CD4-positive, alpha-beta T cell treated with Interleukin-12 subunit alpha and Interleukin-12 subunit beta, for 1 hour (primary cell): ENCODE results near the gene SLC39A7.

ENCODE experiments used
- DNase-seq: peaks from one replicate; pipeline ENCODE4 v3.0.0-alpha.2; 2020

Gene SLC39A7

DNA sequence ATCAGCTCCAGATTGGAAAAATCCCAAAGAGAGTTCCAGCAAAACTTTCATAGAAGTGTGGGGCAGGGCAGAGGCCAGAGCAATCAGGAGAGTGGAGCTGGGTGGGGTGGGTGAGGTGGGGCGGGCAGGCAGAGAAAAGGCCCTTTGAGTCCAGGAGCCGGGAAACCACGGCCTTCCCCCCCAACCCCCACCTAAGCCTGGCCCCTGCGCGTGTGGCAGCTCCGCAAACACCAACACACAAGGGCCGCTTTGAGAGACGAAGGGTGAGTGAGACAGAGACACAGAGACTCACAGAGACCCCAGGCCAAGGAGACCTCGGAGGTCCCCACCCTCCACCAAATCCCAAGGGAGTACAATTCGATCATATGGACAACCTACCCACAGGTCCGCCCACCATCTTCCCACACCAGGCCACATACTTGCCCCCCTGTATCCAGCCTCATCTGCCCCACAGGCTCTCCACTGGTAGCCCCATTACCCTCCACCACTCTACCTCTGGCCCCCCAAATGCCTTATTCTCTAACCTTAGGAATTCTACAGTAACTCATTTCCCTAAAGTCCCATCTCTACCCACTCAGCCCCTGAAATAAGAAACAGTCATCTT lies 10.1 kb upstream of the SLC39A7 start:
- no peak for DNase-seq

GRCh38 chr6:33191383-33192104 lies 9.1 kb upstream of the SLC39A7 start:
- no peak for DNase-seq

DNA sequence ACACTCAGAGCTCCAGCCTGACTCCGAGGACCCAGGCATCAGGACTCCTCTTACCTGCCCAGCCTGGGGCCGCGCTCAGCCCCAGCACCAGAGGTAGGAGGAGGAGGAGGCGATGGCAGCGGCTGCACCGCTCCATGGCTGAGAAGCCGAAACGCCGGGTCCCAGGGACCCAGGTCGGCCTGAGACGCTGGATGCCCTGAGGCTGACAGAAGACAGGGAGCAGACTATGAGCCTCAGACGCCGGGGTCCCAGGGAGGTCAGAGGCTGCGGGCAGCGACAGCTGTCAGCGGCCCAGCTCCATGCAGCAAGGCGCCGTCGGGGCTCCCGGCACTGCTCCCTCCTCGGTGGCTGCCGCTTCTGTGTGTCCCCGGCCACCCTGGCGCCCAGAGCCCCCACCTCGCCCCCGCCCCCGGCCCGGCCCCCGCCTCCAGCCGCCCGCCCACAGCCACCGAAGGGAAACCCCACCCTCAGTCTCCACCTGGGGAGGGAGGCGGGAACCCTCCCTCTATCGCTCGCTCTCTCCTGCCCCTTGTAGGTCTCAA lies 8.5 kb upstream of the SLC39A7 start, which contains the start of gene COL11A2:
Gene COL11A2, minus strand, starts transcription at position 363 of the 542 bp plus-strand sequence. Its CDS starts 227 bp downstream, at position 136.
- peak; percentile 46 for DNase-seq

GRCh38 chr6:33192671-33193602 lies 7.7 kb upstream of the SLC39A7 start:
- DNase-seq = peak; percentile 34

DNA sequence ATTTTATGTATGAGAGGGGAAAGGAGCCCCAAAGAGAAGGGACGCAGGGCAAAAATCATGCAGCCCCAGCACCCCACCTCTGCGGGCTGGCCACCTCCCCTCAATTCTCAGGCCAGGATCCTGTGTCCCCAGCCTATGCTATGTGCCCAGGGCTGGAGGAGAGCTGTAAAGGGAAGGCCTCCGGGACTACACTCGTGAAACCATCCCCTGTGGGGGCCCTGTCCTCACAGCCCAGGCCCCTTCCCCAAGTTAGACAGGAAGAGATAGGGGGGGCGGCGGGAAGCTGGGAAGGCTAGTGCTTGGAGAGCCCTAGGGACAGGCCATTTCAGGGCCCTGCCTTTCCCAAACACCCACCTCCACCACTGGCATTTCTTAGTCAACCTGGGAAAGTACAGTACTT lies 7.0 kb upstream of the SLC39A7 start:
- DNase-seq = no peak

- no peak for DNase-seq
Observed at GRCh38 chr6:33194431-33194979, 6.2 kb upstream of the SLC39A7 start.

DNA sequence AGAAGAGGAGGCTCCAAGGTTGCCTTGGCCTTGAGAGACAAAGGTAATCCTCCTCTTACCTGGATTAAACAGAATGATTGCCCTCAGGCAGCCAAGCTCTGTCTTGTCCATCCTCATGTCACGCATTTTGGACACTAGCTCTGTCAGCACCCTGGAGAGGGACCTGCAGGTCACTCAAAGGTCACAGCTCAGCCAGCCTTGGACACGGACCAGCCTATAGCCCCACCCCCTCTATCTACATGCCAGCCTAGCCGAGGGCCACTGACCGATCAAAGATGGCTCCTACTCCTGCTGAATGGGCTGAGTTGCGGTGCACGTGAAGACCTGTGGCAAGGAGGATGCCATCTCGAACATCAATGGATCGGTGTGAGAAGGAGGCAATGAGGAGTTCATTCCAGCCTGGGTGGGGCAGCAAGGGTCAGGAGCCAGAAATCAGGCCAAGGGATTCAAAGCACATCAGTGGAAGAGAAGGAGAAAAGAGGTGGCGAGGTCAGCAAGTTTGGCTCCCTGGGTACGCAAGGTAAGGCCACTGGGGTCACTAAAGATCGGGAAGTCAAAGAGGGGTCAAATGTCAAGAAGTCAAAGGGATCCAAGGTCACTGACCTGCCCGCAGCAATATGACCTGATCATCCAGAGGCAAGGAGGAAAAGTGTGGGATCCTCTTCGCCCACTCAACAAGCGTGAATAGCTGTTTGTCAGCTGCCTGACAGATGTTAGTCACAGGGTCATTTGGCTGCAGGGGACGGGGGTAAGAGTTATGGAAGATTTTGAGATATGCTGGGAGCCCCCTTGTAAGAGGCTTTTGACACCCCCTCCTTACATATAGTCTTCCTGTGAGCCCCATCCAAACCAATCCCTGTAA lies 5.1 kb upstream of the SLC39A7 start:
- no peak for DNase-seq

DNA sequence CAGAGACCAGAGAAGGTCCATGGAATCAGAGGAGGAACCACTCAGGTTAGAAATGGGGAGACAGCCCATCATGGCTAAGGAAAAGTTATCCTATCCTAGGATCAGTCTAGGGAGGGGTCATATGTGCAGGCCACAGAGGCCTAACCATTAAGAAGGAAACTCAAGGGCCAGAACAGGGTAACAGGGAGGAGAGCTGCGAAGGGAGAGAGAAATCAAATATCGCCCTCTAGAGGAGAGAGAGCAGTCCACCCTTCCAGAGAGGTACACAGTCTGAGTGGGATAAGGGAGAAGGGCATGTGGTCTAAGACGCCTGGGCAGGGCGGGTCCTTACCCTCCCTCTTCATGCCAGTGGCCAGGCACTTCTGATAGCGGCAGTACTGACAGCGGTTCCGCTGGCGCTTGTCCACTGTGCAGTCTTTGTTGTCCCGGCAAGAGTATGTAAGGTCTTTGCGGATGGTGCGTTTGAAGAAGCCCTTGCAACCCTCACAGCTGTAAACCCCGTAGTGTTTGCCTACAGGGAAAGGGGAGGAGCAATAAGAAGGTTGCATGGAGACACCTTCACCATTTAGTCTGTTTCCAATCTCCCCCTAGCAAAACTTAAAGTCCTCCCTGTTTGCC lies 3.1 kb upstream of the SLC39A7 start:
- peak; percentile 69 for DNase-seq

- no peak for DNase-seq
Observed at GRCh38 chr6:33198159-33198852, 2.4 kb upstream of the SLC39A7 start.

DNA sequence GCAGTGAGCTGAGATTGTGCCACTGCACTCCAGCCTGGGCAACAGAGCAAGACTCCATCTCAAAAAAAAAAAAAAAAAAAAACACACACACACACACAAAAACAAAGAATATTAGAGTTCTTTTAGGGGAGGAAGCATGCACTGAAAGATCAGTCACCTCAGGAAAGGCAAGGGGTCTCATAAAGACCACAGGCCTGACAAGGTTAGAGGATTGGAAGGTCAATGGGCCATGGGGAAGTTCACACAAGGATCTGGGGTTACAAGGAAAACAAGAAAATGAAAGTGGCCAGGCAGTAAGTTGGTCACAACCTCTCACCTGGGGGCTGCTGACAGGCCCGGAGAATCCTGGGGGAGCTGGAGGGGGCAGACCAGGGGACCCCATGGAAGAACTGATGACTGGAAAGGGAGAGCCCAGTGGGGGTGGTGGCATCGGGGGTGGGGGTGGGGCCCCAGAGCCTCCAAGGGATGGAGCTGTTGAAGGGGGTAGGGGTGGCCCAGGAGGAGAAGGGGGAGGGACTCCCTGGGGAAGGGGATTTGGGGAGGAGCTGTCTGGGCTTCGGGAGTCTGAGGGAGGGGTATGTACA lies 1.7 kb upstream of the SLC39A7 start:
- DNase-seq = no peak

DNA sequence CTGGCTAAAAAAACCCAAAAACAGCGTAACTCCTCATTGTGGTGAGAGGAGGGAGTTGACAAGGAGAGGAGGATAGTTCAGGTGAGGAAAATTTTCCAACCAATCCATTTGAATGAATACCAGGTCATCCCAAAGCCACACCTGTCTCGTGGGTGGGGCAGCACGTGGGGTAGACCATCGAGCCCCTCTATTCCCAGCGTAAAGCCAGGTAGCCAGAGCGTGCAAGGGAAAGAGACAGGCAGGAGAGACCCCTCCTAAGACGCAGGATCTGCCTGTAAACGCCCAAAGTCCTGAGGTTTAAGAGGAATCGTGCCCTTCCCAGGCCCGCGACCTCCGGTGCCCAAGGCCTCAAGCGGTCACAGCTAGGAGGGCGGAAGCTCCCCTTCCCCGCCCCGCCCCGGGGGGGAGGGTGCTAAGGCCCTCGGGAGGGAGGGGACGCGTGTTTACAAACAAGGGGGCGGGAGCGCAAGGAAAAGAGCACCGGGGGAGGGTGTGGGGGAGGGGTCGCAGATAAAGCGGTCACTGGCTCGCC lies 914 bp upstream of the SLC39A7 start:
- DNase-seq = peak; percentile 75

GRCh38 chr6:33201147-33201545 lies 479 bp downstream of the SLC39A7 start:
- no peak for DNase-seq

DNA sequence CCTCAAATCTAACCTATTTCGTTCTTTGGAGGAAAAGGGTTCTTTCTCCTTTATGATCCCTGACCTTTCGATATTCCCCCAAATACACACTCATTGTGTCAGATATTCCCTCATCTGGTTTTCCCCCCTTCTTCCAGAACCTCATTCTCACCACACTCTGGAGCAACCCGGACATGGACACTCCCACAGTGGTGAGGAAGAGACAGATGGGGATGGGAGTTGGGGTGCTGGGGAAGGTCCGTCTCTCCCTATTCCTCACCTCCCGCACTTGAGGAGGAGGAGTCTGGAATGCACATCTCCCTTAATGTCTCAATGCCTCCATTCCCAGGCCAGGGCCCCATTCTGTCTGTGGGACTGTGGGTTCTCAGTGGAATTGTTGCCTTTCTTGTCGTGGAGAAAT lies 1.3 kb downstream of the SLC39A7 start:
- DNase-seq = no peak

DNA sequence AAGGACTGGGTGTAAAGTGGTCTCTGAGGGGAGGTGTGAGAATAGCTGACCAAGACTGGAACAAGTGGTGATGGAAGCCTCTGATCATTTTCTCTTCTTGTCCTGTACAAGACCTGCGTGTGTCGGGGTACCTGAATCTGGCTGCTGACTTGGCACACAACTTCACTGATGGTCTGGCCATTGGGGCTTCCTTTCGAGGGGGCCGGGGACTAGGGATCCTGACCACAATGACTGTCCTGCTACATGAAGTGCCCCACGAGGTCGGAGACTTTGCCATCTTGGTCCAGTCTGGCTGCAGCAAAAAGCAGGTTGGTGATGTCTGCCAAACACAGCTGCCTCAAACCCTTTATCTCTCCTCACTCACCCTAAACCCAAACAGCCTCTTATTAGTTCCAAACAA lies 2.1 kb downstream of the SLC39A7 start:
- no peak for DNase-seq

- no peak for DNase-seq
Observed at GRCh38 chr6:33203443-33204164, 2.9 kb downstream of the SLC39A7 start.

DNA sequence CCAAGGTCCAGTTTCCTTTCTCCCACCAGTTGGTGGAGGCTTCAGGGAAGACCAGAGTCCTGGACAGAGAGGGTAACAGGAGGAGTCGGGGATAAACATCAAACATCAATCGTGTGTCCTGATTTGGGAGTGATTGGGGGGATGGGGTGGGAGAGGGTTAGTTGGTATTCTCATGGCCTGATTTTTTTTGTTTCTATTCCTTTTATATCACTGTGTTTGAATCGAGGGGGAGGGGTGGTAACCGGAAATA lies 3.4 kb downstream of the SLC39A7 start:
- DNase-seq = no peak

DNA sequence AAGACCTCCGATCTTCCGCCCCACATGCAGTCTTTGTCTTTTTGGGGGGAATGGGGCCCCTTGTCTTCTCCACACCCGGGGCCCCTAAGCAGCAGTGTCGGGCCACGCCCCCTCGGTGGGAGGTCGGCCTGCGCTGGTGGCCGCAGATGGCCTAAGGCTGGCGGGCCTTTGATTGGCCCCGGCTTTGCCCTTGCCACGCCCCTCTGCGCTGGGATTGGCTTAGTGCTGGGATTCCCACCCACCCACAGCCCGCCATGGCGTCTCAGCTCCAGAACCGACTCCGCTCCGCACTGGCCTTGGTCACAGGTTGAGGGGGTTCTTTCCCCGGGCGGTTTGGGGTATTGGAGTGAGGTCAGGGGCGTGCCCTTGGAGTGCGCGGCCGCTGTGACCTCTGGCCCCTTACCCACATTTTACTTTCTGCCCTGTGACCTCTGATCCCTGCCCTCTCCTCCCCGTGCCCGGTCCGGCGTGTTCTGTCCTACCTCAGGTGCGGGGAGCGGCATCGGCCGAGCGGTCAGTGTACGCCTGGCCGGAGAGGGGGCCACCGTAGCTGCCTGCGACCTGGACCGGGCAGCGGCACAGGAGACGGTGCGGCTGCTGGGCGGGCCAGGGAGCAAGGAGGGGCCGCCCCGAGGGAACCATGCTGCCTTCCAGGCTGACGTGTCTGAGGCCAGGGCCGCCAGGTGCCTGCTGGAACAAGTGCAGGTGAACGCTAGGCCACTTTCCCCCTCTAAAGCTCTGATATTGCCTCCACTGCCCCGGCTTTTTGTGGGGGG lies 3.9 kb downstream of the SLC39A7 start, which contains the start of gene HSD17B8:
Gene HSD17B8, plus strand, starts transcription at position 241 of the 776 bp plus-strand sequence. Its CDS starts 14 bp downstream, at position 255.
- peak; percentile 92 for DNase-seq

DNA sequence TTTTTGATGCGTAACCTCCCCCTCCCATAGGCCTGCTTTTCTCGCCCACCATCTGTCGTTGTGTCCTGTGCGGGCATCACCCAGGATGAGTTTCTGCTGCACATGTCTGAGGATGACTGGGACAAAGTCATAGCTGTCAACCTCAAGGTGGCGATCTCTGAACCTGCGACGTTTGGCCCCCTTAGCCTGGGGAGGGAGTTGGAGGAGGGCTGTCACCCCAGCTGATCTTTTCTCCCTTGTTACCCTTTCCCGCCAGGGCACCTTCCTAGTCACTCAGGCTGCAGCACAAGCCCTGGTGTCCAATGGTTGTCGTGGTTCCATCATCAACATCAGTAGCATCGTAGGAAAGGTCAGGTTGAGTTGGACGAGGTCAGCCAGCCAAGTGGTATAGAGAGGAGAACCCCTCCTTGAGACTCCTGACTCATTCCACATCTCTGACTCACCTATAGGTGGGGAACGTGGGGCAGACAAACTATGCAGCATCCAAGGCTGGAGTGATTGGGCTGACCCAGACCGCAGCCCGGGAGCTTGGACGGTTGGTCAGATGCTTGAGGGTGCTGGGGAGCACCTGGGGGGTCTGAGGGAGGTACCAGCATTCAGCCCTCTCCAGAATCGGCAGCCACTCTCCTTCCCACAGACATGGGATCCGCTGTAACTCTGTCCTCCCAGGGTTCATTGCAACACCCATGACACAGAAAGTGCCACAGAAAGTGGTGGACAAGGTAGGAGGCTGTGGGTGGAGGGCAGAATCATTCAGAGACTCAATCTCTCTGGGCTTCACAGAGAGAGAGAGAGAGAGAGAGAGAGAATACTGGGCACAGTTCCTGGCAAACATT lies 4.7 kb downstream of the SLC39A7 start:
- peak; percentile 33 for DNase-seq
